Loucy (cell line): ENCODE results near the gene ANO10.

Experiments used
- H2AFZ ChIP-seq: fragments of 200-600 bp; sonication (generic); 2 replicates; pipeline ENCODE4 v1.6.0; 2016; ENCODE audit warnings: antibody characterized with exemption, mild to moderate bottlenecking, low read length, moderate library complexity
- H3F3A ChIP-seq: fragments of 200-600 bp; 2 replicates; pipeline ENCODE4 v1.6.0; 2016; ENCODE audit warnings: antibody characterized with exemption, low read depth, mild to moderate bottlenecking
- H3K27me3 ChIP-seq: fragments of 200-600 bp; sonication (generic); 2 replicates; pipeline ENCODE4 v1.6.1; 2014; ENCODE audit warnings: low read length, mild to moderate bottlenecking; ENCODE audit not compliant: insufficient read depth, poor library complexity, severe bottlenecking
- H3K36me3 ChIP-seq: fragments of 200-600 bp; sonication (generic); 2 replicates; pipeline ENCODE4 v1.6.1; 2016; ENCODE audit warnings: low read length; ENCODE audit not compliant: insufficient read depth
- H3K4me1 ChIP-seq: fragments of 200-600 bp; sonication (generic); 2 replicates; pipeline ENCODE4 v1.5.1; 2014; ENCODE audit warnings: low read length, mild to moderate bottlenecking; ENCODE audit not compliant: insufficient read depth, poor library complexity, severe bottlenecking
- H3K4me2 ChIP-seq: fragments of 200-600 bp; sonication (generic); 2 replicates; pipeline ENCODE4 v1.6.0; 2014; ENCODE audit warnings: antibody characterized with exemption, low read length, low read depth, mild to moderate bottlenecking; ENCODE audit not compliant: poor library complexity, severe bottlenecking
- H3K4me3 ChIP-seq: fragments of 200-600 bp; sonication (generic); 2 replicates; pipeline ENCODE4 v1.5.1; 2014; ENCODE audit warnings: low read length, mild to moderate bottlenecking, mixed read lengths; ENCODE audit not compliant: poor library complexity, severe bottlenecking
- H3K79me2 ChIP-seq: fragments of 200-600 bp; sonication (generic); 2 replicates; pipeline ENCODE4 v1.6.1; 2014; ENCODE audit warnings: low read length; ENCODE audit not compliant: insufficient read depth
- H3K9ac ChIP-seq: fragments of 200-600 bp; sonication (generic); 2 replicates; pipeline ENCODE4 v1.6.0; 2014; ENCODE audit warnings: mild to moderate bottlenecking, low read depth, low read length, moderate library complexity; ENCODE audit not compliant: poor library complexity, severe bottlenecking
- H3K9me2 ChIP-seq: fragments of 200-600 bp; sonication (generic); replicated peaks from 2 replicates; pipeline ENCODE4 v1.6.1; 2016; ENCODE audit warnings: low read depth, low read length, mixed read lengths
- H3K9me3 ChIP-seq: fragments of 200-600 bp; sonication (generic); 2 replicates; pipeline ENCODE4 v1.6.1; 2014; ENCODE audit warnings: mild to moderate bottlenecking, antibody characterized with exemption, low read length, low read depth; ENCODE audit not compliant: insufficient read depth
- H4K20me1 ChIP-seq: fragments of 200-600 bp; sonication (generic); 2 replicates; pipeline ENCODE4 v1.6.0; 2014; ENCODE audit warnings: antibody characterized with exemption, low read length, mild to moderate bottlenecking; ENCODE audit not compliant: insufficient read depth, poor library complexity, severe bottlenecking
- CTCF ChIP-seq: fragments of 200-600 bp; sonication (generic); conservative IDR thresholded peaks from 2 replicates; pipeline ENCODE4 v1.5.1; 2014; ENCODE audit warnings: mild to moderate bottlenecking, antibody characterized with exemption, low read length
- EZH2phosphoT487 ChIP-seq: fragments of 200-600 bp; IDR thresholded peaks from 2 replicates; pipeline ENCODE4 v1.6.1; 2018; ENCODE audit warnings: antibody characterized with exemption, mild to moderate bottlenecking, moderate library complexity, borderline replicate concordance

Gene ANO10

GRCh38 chr3:43317461-43318316 lies 304.1 kb downstream of the ANO10 start:
- peaks cover 51% of the 10 kb centered on the region for H3K79me2 ChIP-seq
- H4K20me1 ChIP-seq, result peaks cover 2% of the 10 kb centered on the region
- no peaks in the 10 kb centered on the region for H3K9me2 ChIP-seq
- H3K4me2 ChIP-seq, result no peak overlapping the region
- no peak overlapping the region for H3K9ac ChIP-seq
- 0 out of 2 replicates have a peak, but pooled peaks cover 6% of the 10 kb centered on the region for H3K36me3 ChIP-seq
- no peaks in the 10 kb centered on the region for H3K9me3 ChIP-seq
- H3K27me3 ChIP-seq, result no peaks in the 10 kb centered on the region
- TF ChIP-seq CTCF (no peak), EZH2phosphoT487 (no peak)
- no peak overlapping the region for H3K4me3 ChIP-seq
- H3F3A ChIP-seq, result no peaks in the 10 kb centered on the region
- no peaks in the 10 kb centered on the region for H3K4me1 ChIP-seq
- H2AFZ ChIP-seq, result no peak overlapping the region

GRCh38 chr3:43316783-43317460 lies 304.9 kb downstream of the ANO10 start:
- no peaks in the 10 kb centered on the region for H3K27me3 ChIP-seq
- H3K4me3 ChIP-seq, result no peak overlapping the region
- 0 out of 2 replicates have a peak, but pooled peaks cover 6% of the 10 kb centered on the region for H3K36me3 ChIP-seq
- H3K4me1 ChIP-seq, result no peaks in the 10 kb centered on the region
- H3K9me2 ChIP-seq, result no peaks in the 10 kb centered on the region
- peaks cover 53% of the 10 kb centered on the region for H3K79me2 ChIP-seq
- H3K9ac ChIP-seq, result no peak overlapping the region
- TF ChIP-seq CTCF (no peak), EZH2phosphoT487 (no peak)
- H3K9me3 ChIP-seq, result no peaks in the 10 kb centered on the region
- H3K4me2 ChIP-seq, result no peak overlapping the region
- H4K20me1 ChIP-seq, result peaks cover 2% of the 10 kb centered on the region
- no peak overlapping the region for H2AFZ ChIP-seq
- H3F3A ChIP-seq, result no peaks in the 10 kb centered on the region
